ENCODE data around the gene SLC34A3. TPM values are rescaled to one million over a fixed set of nuclear protein-coding genes. Genes with fewer than 3 reads are reported as not detected.

Gene SLC34A3
- total and polyA plus RNA-seq, 2 of the 8 experiments (the other 6 are each of a cell fraction or from before 2014, with no cell fraction given), result 0.08 TPM; not detected in 1

- Histone ChIP-seq H3K23ac (ENCODE audit: insufficient read length) (no peak overlapping the region), H3K79me2 (ENCODE audit: control insufficient read depth in 1 of 2, insufficient read depth in 2 of 2, low read length in 2 of 2) (no peaks in the 10 kb centered on the region), H2BK12ac (ENCODE audit: low read depth, low read length) (peak overlapping the region; percentile 17; the same call in 1 of the 2 replicates), H3K9ac (replicated peaks in 1 of 4; ENCODE audit: extremely low read depth in 1 of 4, low read depth in 3 of 4, low read length in 3 of 4) (no peak overlapping the region), H3K27me3 (replicated peaks in 1 of 4; ENCODE audit: control insufficient read depth in 3 of 4, extremely low read depth in 1 of 4, insufficient read depth in 3 of 4, low read length in 3 of 4) (peaks cover 2 to 27% (median 14%) of the 10 kb centered on the region in 4 experiments; a peak in 6 of 7 replicates), H4K5ac (ENCODE audit: insufficient read length, low read depth, low read length) (no peak overlapping the region), H3K4me2 (ENCODE audit: insufficient read depth in 1 of 2, low read depth in 2 of 2, low read length in 2 of 2) (peak overlapping the region; percentile 77 to 89; a peak in 2 of 4 replicates), H2AK5ac (ENCODE audit: low read depth, low read length) (no peak overlapping the region), H3K27ac (ENCODE audit: low read depth, low read length) (no peak overlapping the region), H3K79me1 (ENCODE audit: low read depth, low read length) (no peaks in the 10 kb centered on the region; the same call in 1 of the 2 replicates), H2BK15ac (ENCODE audit: low read length) (no peak overlapping the region), H2BK120ac (replicated peaks; ENCODE audit: low read depth, low read length) (no peak overlapping the region), H2BK5ac (ENCODE audit: low read depth, low read length) (0 out of 2 replicates have a peak overlapping the region, but pooled peaks have one; percentile 24), H4K8ac (ENCODE audit: extremely low read depth, insufficient read depth, low read length) (no peak overlapping the region; the same call in none of the 2 replicates), H3K18ac (ENCODE audit: extremely low read depth, low read length) (peak overlapping the region; percentile 71; the same call in 1 of the 2 replicates), H4K20me1 (replicated peaks in 1 of 2; ENCODE audit: control insufficient read depth in 1 of 2, insufficient read depth in 2 of 2, low read length in 2 of 2) (peaks cover 0 to 8% of the 10 kb centered on the region in 2 experiments), H3K23me2 (ENCODE audit: low read depth, low read length) (peaks cover 11% of the 10 kb centered on the region; the same call in 1 of the 2 replicates), H3K36me3 (ENCODE audit: control insufficient read depth in 2 of 4, insufficient read depth in 4 of 4, low read length in 3 of 4) (peaks cover 0 to 12% (median 0%) of the 10 kb centered on the region in 4 experiments; a peak in 2 of 8 replicates), H3K4me3 (ENCODE audit: extremely low read depth in 1 of 4, insufficient read depth in 2 of 4, low read depth in 3 of 4, low read length in 4 of 4) (peak overlapping the region in 1 of 4 experiments; percentile 75; a peak in 1 of 8 replicates), H3K4ac (replicated peaks; ENCODE audit: insufficient read length, low read depth, low read length) (peak overlapping the region; percentile 78), H3K4me1 (replicated peaks in 1 of 4; ENCODE audit: control insufficient read depth in 3 of 4, insufficient read depth in 4 of 4, low read length in 3 of 4) (peaks cover 0 to 21% (median 17%) of the 10 kb centered on the region in 4 experiments; a peak in 6 of 7 replicates), H2AFZ (ENCODE audit: low read length) (no peak overlapping the region), H2BK20ac (ENCODE audit: low read length) (no peak overlapping the region), H3K9me3 (ENCODE audit: insufficient read depth in 2 of 2, low read depth in 1 of 2, low read length in 1 of 2) (no peaks in the 10 kb centered on the region; a peak in 1 of 4 replicates), H3K14ac (ENCODE audit: insufficient read length) (no peak overlapping the region), H4K91ac (replicated peaks; ENCODE audit: insufficient read length, low read length) (peak overlapping the region; percentile 17), H3K56ac (replicated peaks; ENCODE audit: insufficient read length, low read depth, low read length) (no peak overlapping the region)
- ChIA-PET CTCF (ENCODE audit: partially characterized antibody) (interaction anchor here (0.8 to 1.2 kb wide), 6 partner anchors 10 to 152 kb away, joined by 3 to 6 read pairs (median 4); partner anchors contain the start of genes EXD3, NOXA1 and NRARP), POLR2A (ENCODE audit: partially characterized antibody) (interaction anchor here (1.1 to 47.8 kb wide), 4 partner anchors 10 to 143 kb away, joined by 3 to 1462 read pairs (median 4); partner anchors contain the start of genes CYSRT1, EXD3, NDOR1 and NELFB)
- FAIRE-seq, result no peak
- 96% methylated on average over 36 of the region's 41 CpGs; no CpG with 5 or more reads in 1 of the 2 experiments for WGBS, 2 experiments (ENCODE audit: extremely low coverage in 1 of 2, insufficient coverage in 1 of 2, insufficient read length in 1 of 2, insufficient replicate concordance in 2 of 2, low coverage in 1 of 2, low lambda C conversion rate in 2 of 2, missing lambda C conversion rate in 1 of 2)
- TF ChIP-seq USF2 (IDR thresholded peaks at IDR 0.05; ENCODE audit: low read length) (no peak), YY1 (IDR thresholded peaks at IDR 0.05; ENCODE audit: low read depth, low read length) (no peak), KDM4A (IDR thresholded peaks at IDR 0.05; ENCODE audit: low read depth, low read length, severe bottlenecking) (no peak), EZH2 (IDR thresholded peaks at IDR 0.05; ENCODE audit: low read depth, low read length, severe bottlenecking) (no peak), SRF (IDR thresholded peaks at IDR 0.05; ENCODE audit: low read depth, low read length) (no peak)
- DNase-seq (ENCODE audit: low read depth in 1 of 2, low spot score in 2 of 2), result peak in 1 of 2 experiments; percentile 55
These were observed 49.2 kb downstream of the SLC34A3 start for GRCh38 chr9:137279741-137280473.

All from H1 (cell line).